Activated CD4-positive, alpha-beta T cell treated with anti-CD3 and anti-CD28 coated beads, Interleukin-2, amount 10 ng/mL, durations not matched to agents 24 days and 14 days (primary cell): ENCODE results near the gene PCGF1. TPM values are rescaled to one million over a fixed set of nuclear protein-coding genes. Genes with fewer than 3 reads are reported as not detected.
"Not testable (repeated sequence)": the region's sequence is repeated elsewhere in the genome, so short reads cannot be mapped to it uniquely, and the experiment has no call there.

Experiments used
- DNase-seq: peaks from one replicate; pipeline ENCODE4 v3.0.0; 2022
- H3K27ac Mint-ChIP-seq: one replicate; pipeline ENCODE4 v1.8.0; 2022; ENCODE audit warnings: mild to moderate bottlenecking, mixed read lengths
- H3K27me3 Mint-ChIP-seq: one replicate; pipeline ENCODE4 v1.8.0; 2022; ENCODE audit warnings: mixed read lengths
- H3K36me3 Mint-ChIP-seq: one replicate; pipeline ENCODE4 v1.8.0; 2022; ENCODE audit warnings: low read depth, mild to moderate bottlenecking, mixed read lengths
- H3K4me1 Mint-ChIP-seq: one replicate; pipeline ENCODE4 v1.8.0; 2021; ENCODE audit warnings: mixed read lengths
- H3K4me3 Mint-ChIP-seq: one replicate; pipeline ENCODE4 v1.8.0; 2022; ENCODE audit warnings: mild to moderate bottlenecking, moderate library complexity, mixed read lengths
- H3K9me3 Mint-ChIP-seq: one replicate; pipeline ENCODE4 v1.8.0; 2021; ENCODE audit warnings: mixed read lengths
- intact Hi-C: fragments of 100-400 bp; cut with micrococcal nuclease; formaldehyde crosslinking; loops from one replicate; pipeline ENCODE4 v1.15.1; 2023
- total RNA-seq: library from RNA; stranded (reverse); gene quantifications from 2 replicates; pipeline ENCODE4 v1.2.3, GENCODE V29; 2022

PCGF1 gene
- total RNA-seq, 1 donor from 2014 or later: 45.8 TPM

GRCh38 chr2:74495440-74495839 lies 12.1 kb downstream of the PCGF1 start:
- H3K27me3 Mint-ChIP-seq: peaks cover 20% of the 10 kb centered on the region
- H3K4me1 Mint-ChIP-seq: peaks cover 9% of the 10 kb centered on the region
- no peak overlapping the region for H3K27ac Mint-ChIP-seq
- peaks cover 47% of the 10 kb centered on the region for H3K36me3 Mint-ChIP-seq
- no peak overlapping the region for H3K4me3 Mint-ChIP-seq
- DNase-seq: no peak
- intact Hi-C loops: no loop called here
- no peaks in the 10 kb centered on the region for H3K9me3 Mint-ChIP-seq

DNA sequence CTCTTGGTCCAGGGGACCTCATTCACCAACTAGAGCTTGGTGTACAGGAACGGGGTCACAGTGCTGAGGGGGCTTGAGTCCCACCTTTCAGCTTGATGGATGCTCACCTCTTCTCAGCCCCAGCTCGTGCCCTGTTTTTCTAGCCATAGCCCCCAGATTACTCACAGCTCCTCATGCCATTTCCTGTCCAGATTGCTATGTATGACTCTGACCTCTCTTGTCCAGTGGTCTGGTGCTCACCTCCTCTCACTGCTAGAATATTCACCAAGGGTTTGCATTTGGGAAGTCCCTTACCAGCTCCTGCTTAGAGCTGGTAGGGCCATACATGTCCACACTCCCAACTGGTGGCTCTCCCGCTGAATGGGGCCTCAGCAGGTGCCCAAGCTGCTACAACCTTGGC lies 13.9 kb downstream of the PCGF1 start:
- no peak for DNase-seq
- Mint-ChIP-seq H3K36me3 (peaks cover 52% of the 10 kb centered on the region), H3K4me3 (no peak overlapping the region), H3K4me1 (peaks cover 6% of the 10 kb centered on the region), H3K27me3 (peaks cover 6% of the 10 kb centered on the region), H3K9me3 (no peaks in the 10 kb centered on the region), H3K27ac (no peak overlapping the region)
- intact Hi-C loops: no loop called here

DNA sequence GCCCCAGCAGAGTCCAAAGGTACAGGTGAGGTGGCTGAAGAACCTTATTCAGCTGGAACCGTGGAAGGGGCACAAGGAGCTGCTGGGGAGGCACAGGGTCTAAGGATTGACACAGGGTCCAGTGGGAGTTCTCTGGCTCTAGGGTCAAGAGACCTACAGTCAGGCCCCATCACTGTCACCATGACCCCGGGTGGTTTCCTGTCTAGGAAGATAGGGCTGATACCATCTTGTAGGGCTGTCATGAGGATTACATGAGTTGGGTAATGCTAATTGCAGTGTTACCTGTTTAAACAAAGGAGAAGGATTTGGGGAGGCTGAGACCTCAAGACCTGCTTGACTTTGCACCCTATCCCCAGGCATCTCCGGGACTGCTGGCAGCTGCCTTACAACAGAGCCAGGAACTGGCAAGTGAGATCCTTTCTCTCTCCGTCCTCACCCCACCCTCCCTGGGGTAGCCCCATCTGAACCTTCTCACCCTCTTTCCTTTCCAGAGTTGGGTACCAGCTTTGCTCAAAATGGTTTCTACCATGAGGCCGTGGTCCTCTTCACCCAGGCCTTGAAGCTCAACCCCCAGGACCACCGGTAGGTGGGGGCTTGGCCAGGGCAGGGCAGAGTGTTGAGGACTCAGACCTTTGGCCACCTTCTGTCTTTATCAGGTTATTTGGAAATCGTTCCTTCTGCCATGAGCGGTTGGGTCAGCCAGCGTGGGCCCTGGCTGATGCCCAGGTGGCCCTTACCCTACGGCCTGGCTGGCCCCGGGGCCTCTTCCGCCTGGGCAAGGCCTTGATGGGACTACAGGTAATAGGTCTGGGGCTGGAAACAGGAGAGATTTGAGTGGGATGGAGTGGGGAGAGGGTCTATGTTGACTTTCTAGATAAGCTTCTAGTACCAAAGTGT lies 15.6 kb downstream of the PCGF1 start:
- Mint-ChIP-seq H3K9me3 (no peaks in the 10 kb centered on the region), H3K27me3 (no peaks in the 10 kb centered on the region), H3K4me3 (no peak overlapping the region), H3K36me3 (peaks cover 49% of the 10 kb centered on the region), H3K4me1 (peaks cover 3% of the 10 kb centered on the region), H3K27ac (no peak overlapping the region)
- DNase-seq: no peak
- intact Hi-C loops: no loop called here

GRCh38 chr2:74489906-74490305 lies 17.6 kb downstream of the PCGF1 start:
- H3K27me3 Mint-ChIP-seq: no peaks in the 10 kb centered on the region
- no peak for DNase-seq
- no peak overlapping the region for H3K4me3 Mint-ChIP-seq
- intact Hi-C loops: no loop called here
- no peak overlapping the region for H3K27ac Mint-ChIP-seq
- H3K4me1 Mint-ChIP-seq: peaks cover 6% of the 10 kb centered on the region
- H3K36me3 Mint-ChIP-seq: peaks cover 51% of the 10 kb centered on the region
- H3K9me3 Mint-ChIP-seq: no peaks in the 10 kb centered on the region

DNA sequence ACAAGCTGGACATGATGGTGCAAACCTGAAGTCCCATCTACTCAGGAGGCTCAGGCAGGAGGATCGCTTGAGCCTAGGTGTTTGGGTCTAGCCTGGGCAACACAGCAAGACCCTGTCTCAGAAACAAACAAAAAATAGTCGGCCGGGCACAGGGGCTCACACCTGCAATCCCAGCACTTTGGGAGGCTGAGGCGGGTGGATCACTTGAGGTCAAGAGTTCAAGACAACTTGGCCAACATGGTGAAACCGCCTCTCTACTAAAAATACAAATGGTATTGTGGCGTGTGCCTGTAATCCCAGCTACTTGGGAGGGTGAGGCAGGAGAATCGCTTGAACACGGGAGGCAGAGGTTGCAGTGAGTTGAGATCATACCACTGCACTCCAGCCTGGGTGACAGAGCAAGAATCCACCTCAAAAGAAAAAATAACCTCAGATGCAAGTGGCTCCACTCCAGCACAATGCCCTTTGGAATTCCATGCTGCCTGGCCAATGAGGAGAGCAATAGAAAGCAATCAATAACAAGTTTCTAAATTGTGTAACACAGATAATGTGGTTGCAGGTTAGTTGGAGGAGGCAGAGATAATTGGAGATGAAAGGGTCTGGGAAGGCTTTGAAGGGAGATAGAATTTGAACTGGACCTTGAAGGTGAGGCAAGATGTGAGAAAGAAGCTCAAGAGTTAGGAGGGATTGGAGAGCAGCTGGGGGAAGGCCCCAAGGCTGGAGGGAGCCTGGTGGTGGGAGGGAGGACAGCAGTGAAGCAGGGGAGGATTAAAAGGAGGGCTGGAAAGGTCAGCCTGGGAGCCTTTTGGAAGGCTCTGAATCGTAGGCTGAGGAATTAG lies 18.6 kb downstream of the PCGF1 start:
- no peak overlapping the region for H3K27ac Mint-ChIP-seq
- H3K36me3 Mint-ChIP-seq: peaks cover 46% of the 10 kb centered on the region
- intact Hi-C loops: no loop called here

GRCh38 chr2:74486141-74486540 lies 21.4 kb downstream of the PCGF1 start:
- DNase-seq: no peak
- H3K36me3 Mint-ChIP-seq: peaks cover 29% of the 10 kb centered on the region
- no peak overlapping the region for H3K4me3 Mint-ChIP-seq
- no peaks in the 10 kb centered on the region for H3K27me3 Mint-ChIP-seq
- H3K27ac Mint-ChIP-seq: no peak overlapping the region
- peaks cover 22% of the 10 kb centered on the region for H3K4me1 Mint-ChIP-seq
- intact Hi-C loops: no loop called here
- no peaks in the 10 kb centered on the region for H3K9me3 Mint-ChIP-seq

More for the DNA sequence above, 18.6 kb downstream of the PCGF1 start:
- Mint-ChIP-seq H3K4me1 (peaks cover 10% of the 10 kb centered on the region), H3K27me3 (no peaks in the 10 kb centered on the region), H3K4me3 (no peak overlapping the region), H3K9me3 (no peaks in the 10 kb centered on the region)
- DNase-seq: no peak

DNA sequence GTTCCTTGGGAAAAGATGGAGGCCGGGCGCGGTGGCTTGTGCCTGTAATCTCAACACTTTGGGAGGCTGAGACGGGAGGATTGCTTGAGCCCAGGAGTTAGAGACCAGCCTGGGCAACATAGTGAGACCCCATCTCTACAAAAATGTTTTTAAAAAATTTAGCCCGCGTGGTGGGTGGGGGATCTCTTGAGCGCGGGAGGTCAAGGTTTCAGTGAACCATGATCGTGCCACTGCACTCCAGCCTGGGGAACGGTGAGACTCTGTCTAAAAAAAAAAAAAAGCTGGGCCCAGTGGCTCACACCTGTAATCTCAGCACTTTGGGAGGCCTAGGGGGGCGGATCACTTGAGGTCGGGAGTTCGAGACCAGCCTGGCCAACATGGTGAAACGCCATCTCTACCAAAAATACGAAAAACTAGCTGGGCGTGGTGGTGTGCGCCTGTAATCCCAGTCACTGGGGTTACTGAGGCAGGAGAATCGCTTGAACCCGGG lies 23.8 kb downstream of the PCGF1 start:
- DNase-seq: peak; percentile 56
- Mint-ChIP-seq H3K4me1 (peaks cover 33% of the 10 kb centered on the region), H3K4me3 (peak overlapping the region; percentile 91), H3K36me3 (peaks cover 30% of the 10 kb centered on the region), H3K27ac (peak overlapping the region; percentile 99)
- not testable (repeated sequence) for H3K9me3 Mint-ChIP-seq, H3K27me3 Mint-ChIP-seq
- intact Hi-C loops: loop anchor here (1.0 to 2.0 kb wide), 6 partner anchors 15 to 746 kb away; partner anchors contain the start of genes AUP1, C2orf81, HTRA2 and INO80B

GRCh38 chr2:74482801-74483674 lies 24.5 kb downstream of the PCGF1 start, which contains the start of the genes CCDC142 and TTC31:
Gene CCDC142, minus strand, starts transcription at chr2:74482998. Its CDS starts 161 bp downstream, at chr2:74482837.
Gene TTC31, plus strand, starts transcription at chr2:74483081. Its CDS starts 15 bp downstream, at chr2:74483096.
- Mint-ChIP-seq H3K9me3 (no peaks in the 10 kb centered on the region), H3K4me1 (peaks cover 33% of the 10 kb centered on the region), H3K27ac (peak within 1 kb of the TSS; percentile 99), H3K27me3 (no peaks in the 10 kb centered on the region), H3K4me3 (peak within 1 kb of the TSS; percentile 91), H3K36me3 (peaks cover 30% of the 10 kb centered on the region)
- DNase-seq: peak; percentile 97
- intact Hi-C loops: loop anchor here (1.0 to 2.0 kb wide), 7 partner anchors 11 to 746 kb away; partner anchors contain the start of genes AUP1, C2orf81, HTRA2 and INO80B

DNA sequence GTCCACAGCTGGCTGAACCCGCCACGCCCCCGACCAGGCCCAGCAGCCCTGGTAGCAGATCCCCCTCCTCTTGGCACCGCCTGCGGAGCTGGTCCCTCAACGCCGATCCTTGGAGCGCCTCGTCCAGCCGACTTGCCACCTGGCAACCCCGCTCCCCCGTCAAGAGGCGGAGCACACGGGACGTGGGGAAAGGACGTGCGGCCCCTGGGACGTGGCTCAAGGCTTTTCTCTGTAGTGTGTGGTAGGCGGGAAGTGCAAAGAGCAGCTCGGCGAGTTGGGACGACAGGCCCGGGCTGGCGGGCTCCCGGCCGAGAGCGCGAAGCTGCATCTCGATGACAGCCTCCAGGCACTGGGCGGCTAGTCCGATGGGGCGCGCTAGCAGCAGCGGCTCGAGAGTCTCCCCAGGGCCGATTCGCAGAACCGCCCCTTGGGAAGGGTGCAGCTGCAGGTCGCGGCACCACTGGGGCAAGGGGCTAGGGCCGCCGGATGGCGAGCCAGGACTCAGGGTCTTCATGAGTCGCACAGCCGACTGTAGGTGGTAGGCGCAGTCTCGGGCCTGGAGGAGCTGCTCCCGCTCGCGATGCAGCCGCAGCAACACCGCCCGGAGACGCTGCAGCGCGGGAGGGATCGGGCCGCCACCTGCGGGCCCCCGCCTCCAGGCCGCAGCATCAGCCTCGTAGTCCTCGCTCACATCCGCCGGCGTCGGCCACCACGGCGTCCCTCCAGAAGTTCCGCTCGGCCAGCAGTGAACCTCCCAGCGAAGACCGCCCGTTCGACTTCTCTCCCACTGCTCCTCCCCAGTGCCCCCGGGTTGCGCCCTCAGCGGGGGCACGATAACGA lies 25.3 kb downstream of the PCGF1 start:
- Mint-ChIP-seq H3K4me1 (peaks cover 33% of the 10 kb centered on the region), H3K27me3 (no peaks in the 10 kb centered on the region)
- intact Hi-C loops: loop anchor here (1.0 to 2.0 kb wide), 3 partner anchors 10 to 61 kb away; partner anchors contain the start of genes C2orf81, LBX2, MRPL53 and WDR54

DNA sequence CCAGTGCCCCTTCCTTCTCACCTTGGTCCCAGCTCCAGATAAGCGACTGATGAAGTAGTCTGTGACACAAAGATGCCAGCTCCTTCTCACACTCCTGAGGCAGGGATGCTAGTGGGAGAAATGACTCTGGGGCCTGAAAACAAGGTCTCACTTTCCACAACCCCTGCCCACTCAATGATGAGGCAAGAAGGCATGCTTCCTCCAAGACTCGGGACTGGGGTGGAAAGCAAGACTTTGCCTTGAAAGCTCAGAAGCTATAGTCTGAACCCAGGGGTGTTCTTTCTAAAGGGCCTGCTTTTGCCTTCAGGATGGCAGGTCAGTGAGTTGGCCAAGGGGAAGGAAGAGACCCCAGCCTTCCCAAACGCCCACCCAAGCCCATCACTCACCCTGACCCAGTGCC lies 26.1 kb downstream of the PCGF1 start:
- peak; percentile 58 for DNase-seq
- Mint-ChIP-seq H3K4me1 (peaks cover 32% of the 10 kb centered on the region), H3K27me3 (no peaks in the 10 kb centered on the region), H3K9me3 (no peaks in the 10 kb centered on the region), H3K4me3 (peak overlapping the region; percentile 91), H3K36me3 (peaks cover 35% of the 10 kb centered on the region), H3K27ac (no peak overlapping the region)
- intact Hi-C loops: no loop called here

More for the DNA sequence above, 25.3 kb downstream of the PCGF1 start:
- H3K4me3 Mint-ChIP-seq: peak overlapping the region; percentile 91
- peak; percentile 90 for DNase-seq
- peak overlapping the region; percentile 99 for H3K27ac Mint-ChIP-seq
- H3K36me3 Mint-ChIP-seq: peaks cover 35% of the 10 kb centered on the region
- no peaks in the 10 kb centered on the region for H3K9me3 Mint-ChIP-seq

DNA sequence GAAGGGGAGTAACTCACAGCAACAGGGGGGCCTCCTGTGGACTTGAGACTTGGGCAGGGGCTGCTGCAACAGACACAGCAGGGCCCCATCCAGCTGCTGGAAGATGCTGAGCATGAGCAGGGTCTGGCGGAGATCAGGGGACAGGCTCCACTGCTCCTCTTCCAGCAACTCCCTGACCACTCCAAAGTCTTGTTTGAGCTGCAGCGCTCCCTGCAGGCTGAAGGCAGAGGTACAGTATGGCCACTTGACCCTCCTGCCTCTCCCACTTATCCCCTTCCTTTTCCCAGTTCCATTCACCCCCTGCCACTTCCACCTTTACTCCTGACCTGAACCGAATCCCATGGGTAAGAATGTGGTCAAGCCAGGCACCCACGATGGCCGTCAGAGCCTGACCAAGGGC lies 32.6 kb downstream of the PCGF1 start:
- intact Hi-C loops: no loop called here

GRCh38 chr2:74474481-74474880 lies 33.0 kb downstream of the PCGF1 start:
- intact Hi-C loops: no loop called here
- H3K4me3 Mint-ChIP-seq: no peak overlapping the region
- peak overlapping the region; percentile 29 for H3K27ac Mint-ChIP-seq

More for the DNA sequence above, 32.6 kb downstream of the PCGF1 start:
- H3K36me3 Mint-ChIP-seq: peaks cover 41% of the 10 kb centered on the region
- H3K27me3 Mint-ChIP-seq: no peaks in the 10 kb centered on the region
- H3K4me3 Mint-ChIP-seq: no peak overlapping the region
- peaks cover 24% of the 10 kb centered on the region for H3K4me1 Mint-ChIP-seq
- no peak overlapping the region for H3K27ac Mint-ChIP-seq
- no peak for DNase-seq
- no peaks in the 10 kb centered on the region for H3K9me3 Mint-ChIP-seq

More at GRCh38 chr2:74474481-74474880, 33.0 kb downstream of the PCGF1 start:
- no peak for DNase-seq
- Mint-ChIP-seq H3K27me3 (no peaks in the 10 kb centered on the region), H3K36me3 (peaks cover 37% of the 10 kb centered on the region), H3K9me3 (no peaks in the 10 kb centered on the region), H3K4me1 (peaks cover 26% of the 10 kb centered on the region)
